OCI-LY1 (cell line): ENCODE data around the gene PEX5L.

Experiments used
- H2AFZ ChIP-seq: fragments of 200-600 bp; sonication (generic), shearing (Covaris generic); 2 replicates; pipeline ENCODE4 v1.6.0; 2014; ENCODE audit warnings: antibody characterized with exemption, mild to moderate bottlenecking, low read length
- H3F3A ChIP-seq: fragments of 200-600 bp; sonication (generic), shearing (Covaris generic); 2 replicates; pipeline ENCODE4 v1.6.0; 2014; ENCODE audit warnings: mild to moderate bottlenecking, antibody characterized with exemption, low read length, moderate library complexity; ENCODE audit not compliant: insufficient read depth
- H3K27ac ChIP-seq: fragments of 200-600 bp; sonication (generic); 2 replicates; pipeline ENCODE4 v1.5.1; 2014; ENCODE audit warnings: low read length, mixed run types, mild to moderate bottlenecking, low read depth; ENCODE audit not compliant: poor library complexity, severe bottlenecking
- H3K27me3 ChIP-seq: fragments of 200-600 bp; sonication (generic); 2 replicates; pipeline ENCODE4 v1.6.0; 2014; ENCODE audit warnings: antibody characterized with exemption, mild to moderate bottlenecking, low read length, moderate library complexity; ENCODE audit not compliant: insufficient read depth
- H3K36me3 ChIP-seq: fragments of 200-600 bp; sonication (generic); 2 replicates; pipeline ENCODE4 v1.6.1; 2014; ENCODE audit warnings: mild to moderate bottlenecking, antibody characterized with exemption, low read length, moderate library complexity, mixed read lengths; ENCODE audit not compliant: insufficient read depth
- H3K4me1 ChIP-seq: fragments of 200-600 bp; sonication (generic); 2 replicates; pipeline ENCODE4 v1.5.1; 2014; ENCODE audit warnings: mild to moderate bottlenecking, low read length, moderate library complexity; ENCODE audit not compliant: insufficient read depth, severe bottlenecking
- H3K4me2 ChIP-seq: fragments of 200-600 bp; sonication (generic), shearing (Covaris generic); 2 replicates; pipeline ENCODE4 v1.6.1; 2014; ENCODE audit warnings: low read length
- H3K4me3 ChIP-seq: fragments of 200-600 bp; sonication (generic); 2 replicates; pipeline ENCODE4 v1.5.1; 2014; ENCODE audit warnings: low read length, low read depth, mild to moderate bottlenecking, mixed read lengths; ENCODE audit not compliant: poor library complexity, severe bottlenecking
- H3K79me2 ChIP-seq: fragments of 200-600 bp; shearing (Covaris generic); 2 replicates; pipeline ENCODE4 v1.6.1; 2016; ENCODE audit warnings: mixed run types, low read length, mixed read lengths; ENCODE audit not compliant: insufficient read depth
- H3K9ac ChIP-seq: fragments of 200-600 bp; sonication (generic), shearing (Covaris generic); 2 replicates; pipeline ENCODE4 v1.6.1; 2014; ENCODE audit warnings: mild to moderate bottlenecking, low read length, mixed read lengths
- H3K9me2 ChIP-seq: fragments of 200-600 bp; sonication (generic), shearing (Covaris generic); 2 replicates; pipeline ENCODE4 v1.6.1; 2014; ENCODE audit warnings: low read depth, mild to moderate bottlenecking, low read length, mixed read lengths
- H3K9me3 ChIP-seq: fragments of 200-600 bp; shearing (Covaris generic); 2 replicates; pipeline ENCODE4 v1.6.1; 2014; ENCODE audit warnings: low read length, mixed read lengths
- H4K20me1 ChIP-seq: fragments of 200-600 bp; sonication (generic), shearing (Covaris generic); 2 replicates; pipeline ENCODE4 v1.6.0; 2016; ENCODE audit warnings: mild to moderate bottlenecking, low read length; ENCODE audit not compliant: insufficient read depth
- EZH2 ChIP-seq: fragments of 200-600 bp; sonication (generic), shearing (Covaris generic); IDR thresholded peaks from 2 replicates; pipeline ENCODE4 v1.8.0; 2017; ENCODE audit warnings: borderline replicate concordance, mixed run types, mild to moderate bottlenecking, antibody characterized with exemption, low read length, moderate library complexity, mixed read lengths
- TF ChIP-seq, protein P1 (sequence below): fragments of 200-600 bp; sonication (generic), shearing (Covaris generic); IDR thresholded peaks from 2 replicates; pipeline ENCODE4 v1.5.1; 2017; ENCODE audit warnings: mild to moderate bottlenecking, antibody characterized with exemption, low read length, moderate library complexity, mixed read lengths

PEX5L gene

DNA sequence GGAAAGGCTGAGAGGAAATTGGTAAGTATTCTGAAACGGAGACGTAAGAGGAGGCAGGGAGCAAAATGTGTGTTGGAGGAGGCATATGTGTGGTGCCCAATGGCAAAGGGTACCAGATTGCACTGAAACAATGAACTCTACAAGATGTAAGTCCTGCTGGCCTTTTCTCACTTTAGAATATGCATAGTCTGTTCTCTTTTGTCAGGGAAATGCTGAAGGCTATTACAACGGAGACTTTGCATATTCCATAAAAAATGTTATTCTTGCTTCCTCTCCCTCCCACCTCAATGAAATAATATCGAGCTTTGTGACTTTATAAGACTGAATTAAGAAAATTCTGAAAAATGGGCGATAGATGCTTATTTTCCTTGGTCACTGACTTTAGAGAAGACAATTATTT lies 85.9 kb downstream of the PEX5L start:
- H3K4me2 ChIP-seq = peak overlapping the region; percentile 37; the same call in 1 of the 2 replicates
- H4K20me1 ChIP-seq = no peaks in the 10 kb centered on the region
- H3K4me1 ChIP-seq = peaks cover 76% of the 10 kb centered on the region
- 0 out of 2 replicates have a peak, but pooled peaks cover under 1% of the 10 kb centered on the region for H3F3A ChIP-seq
- H3K27me3 ChIP-seq = no peaks in the 10 kb centered on the region
- peak overlapping the region; percentile 50; the same call in 1 of the 2 replicates for H3K9ac ChIP-seq
- TF ChIP-seq, protein P1, sequence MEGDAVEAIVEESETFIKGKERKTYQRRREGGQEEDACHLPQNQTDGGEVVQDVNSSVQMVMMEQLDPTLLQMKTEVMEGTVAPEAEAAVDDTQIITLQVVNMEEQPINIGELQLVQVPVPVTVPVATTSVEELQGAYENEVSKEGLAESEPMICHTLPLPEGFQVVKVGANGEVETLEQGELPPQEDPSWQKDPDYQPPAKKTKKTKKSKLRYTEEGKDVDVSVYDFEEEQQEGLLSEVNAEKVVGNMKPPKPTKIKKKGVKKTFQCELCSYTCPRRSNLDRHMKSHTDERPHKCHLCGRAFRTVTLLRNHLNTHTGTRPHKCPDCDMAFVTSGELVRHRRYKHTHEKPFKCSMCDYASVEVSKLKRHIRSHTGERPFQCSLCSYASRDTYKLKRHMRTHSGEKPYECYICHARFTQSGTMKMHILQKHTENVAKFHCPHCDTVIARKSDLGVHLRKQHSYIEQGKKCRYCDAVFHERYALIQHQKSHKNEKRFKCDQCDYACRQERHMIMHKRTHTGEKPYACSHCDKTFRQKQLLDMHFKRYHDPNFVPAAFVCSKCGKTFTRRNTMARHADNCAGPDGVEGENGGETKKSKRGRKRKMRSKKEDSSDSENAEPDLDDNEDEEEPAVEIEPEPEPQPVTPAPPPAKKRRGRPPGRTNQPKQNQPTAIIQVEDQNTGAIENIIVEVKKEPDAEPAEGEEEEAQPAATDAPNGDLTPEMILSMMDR = no peak
- no peak for TF ChIP-seq EZH2
- H3K9me3 ChIP-seq = no peaks in the 10 kb centered on the region
- no peaks in the 10 kb centered on the region for H3K9me2 ChIP-seq
- H3K36me3 ChIP-seq = no peaks in the 10 kb centered on the region
- no peak overlapping the region for H2AFZ ChIP-seq
- H3K4me3 ChIP-seq = no peak overlapping the region
- peak overlapping the region; percentile 94 for H3K27ac ChIP-seq
- H3K79me2 ChIP-seq = no peaks in the 10 kb centered on the region

DNA sequence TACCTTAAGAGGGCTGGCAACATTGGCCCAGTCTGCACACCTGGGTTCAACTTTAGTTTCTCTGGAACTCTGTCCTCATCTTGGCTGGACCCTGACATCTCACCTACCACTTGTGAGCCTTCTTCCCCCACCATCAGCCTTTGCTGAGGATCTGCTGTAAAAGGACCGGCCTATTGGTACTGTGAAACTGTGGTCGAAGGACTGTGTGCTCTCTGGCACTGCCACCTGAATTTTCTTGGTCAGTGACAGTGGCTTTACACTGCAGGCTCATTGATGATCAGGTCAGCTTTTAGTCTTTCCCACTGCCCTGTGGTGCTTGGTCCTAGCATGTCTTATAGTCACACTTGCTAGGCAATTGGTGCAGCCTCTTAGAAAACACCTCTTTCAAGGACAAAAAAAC lies 86.9 kb downstream of the PEX5L start:
- peak overlapping the region; percentile 49 for H3K9ac ChIP-seq
- peak overlapping the region; percentile 59 for H3K4me2 ChIP-seq
- H3K79me2 ChIP-seq = no peaks in the 10 kb centered on the region
- H3K27ac ChIP-seq = peak overlapping the region; percentile 94
- no peaks in the 10 kb centered on the region for H3K27me3 ChIP-seq
- no peaks in the 10 kb centered on the region for H3F3A ChIP-seq
- no peak for TF ChIP-seq EZH2
- TF ChIP-seq, protein P1 = no peak
- no peaks in the 10 kb centered on the region for H4K20me1 ChIP-seq
- no peaks in the 10 kb centered on the region for H3K9me3 ChIP-seq
- H3K9me2 ChIP-seq = no peaks in the 10 kb centered on the region
- peak overlapping the region; percentile 30 for H3K4me3 ChIP-seq
- H3K4me1 ChIP-seq = peaks cover 76% of the 10 kb centered on the region
- H2AFZ ChIP-seq = no peak overlapping the region
- H3K36me3 ChIP-seq = no peaks in the 10 kb centered on the region

DNA sequence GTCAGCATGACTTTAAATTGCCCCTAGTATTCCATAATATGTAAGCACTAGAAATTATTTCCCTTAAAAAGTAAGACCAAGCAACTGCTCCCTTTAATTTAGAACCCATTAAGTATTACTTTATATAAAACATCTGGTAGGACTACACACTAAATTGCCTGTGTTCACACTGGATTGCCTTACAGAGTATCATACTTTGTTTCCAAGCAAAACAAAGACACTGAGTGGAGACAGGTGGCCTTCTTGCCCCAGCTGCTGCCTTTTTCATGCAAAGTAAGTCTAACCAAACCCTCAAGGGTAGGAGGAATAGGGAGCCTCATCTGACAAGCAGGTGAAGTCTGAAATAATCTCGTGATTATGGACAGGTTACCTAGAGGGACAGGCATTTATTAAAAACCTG lies 87.3 kb downstream of the PEX5L start:
- H2AFZ ChIP-seq = no peak overlapping the region
- H3K9ac ChIP-seq = peak overlapping the region; percentile 49
- no peaks in the 10 kb centered on the region for H3K36me3 ChIP-seq
- no peaks in the 10 kb centered on the region for H3F3A ChIP-seq
- peak overlapping the region; percentile 94 for H3K27ac ChIP-seq
- no peaks in the 10 kb centered on the region for H3K9me2 ChIP-seq
- no peaks in the 10 kb centered on the region for H3K27me3 ChIP-seq
- H3K9me3 ChIP-seq = no peaks in the 10 kb centered on the region
- no peaks in the 10 kb centered on the region for H4K20me1 ChIP-seq
- TF ChIP-seq, protein P1 = no peak
- no peak for TF ChIP-seq EZH2
- H3K79me2 ChIP-seq = no peaks in the 10 kb centered on the region
- H3K4me3 ChIP-seq = peak overlapping the region; percentile 30
- peaks cover 76% of the 10 kb centered on the region for H3K4me1 ChIP-seq
- peak overlapping the region; percentile 59 for H3K4me2 ChIP-seq
